RWPE1 (cell line): ENCODE measurements around the gene SNED1.

Experiments used
- CTCF ChIA-PET: fragments of 350-600 bp; sonication (Branson Sonifier 250); formaldehyde crosslinking; extraction: SDS; loops from one replicate; lab custom pipeline; 2021; lab: Yijun Ruan, JAX
- POLR2A ChIA-PET: fragments of 400-600 bp; formaldehyde crosslinking; extraction: SDS; loops from one replicate; lab custom pipeline; 2020; ENCODE audit warnings: antibody characterized with exemption; ENCODE audit not compliant: low non-redundant PET; lab: Yijun Ruan, JAX
- DNase-seq: peaks from one replicate; pipeline ENCODE4 v3.0.0; 2012; ENCODE audit warnings: low spot score
- H3K27ac ChIP-seq: fragments of 450-650 bp; 2 replicates; pipeline ENCODE4 v1.5.1; 2017
- TF ChIP-seq, protein P1 (sequence below): fragments of 450-650 bp; conservative IDR thresholded peaks from 2 replicates; pipeline ENCODE4 v1.5.1; 2017; ENCODE audit warnings: low read depth, mild to moderate bottlenecking

Gene SNED1

DNA sequence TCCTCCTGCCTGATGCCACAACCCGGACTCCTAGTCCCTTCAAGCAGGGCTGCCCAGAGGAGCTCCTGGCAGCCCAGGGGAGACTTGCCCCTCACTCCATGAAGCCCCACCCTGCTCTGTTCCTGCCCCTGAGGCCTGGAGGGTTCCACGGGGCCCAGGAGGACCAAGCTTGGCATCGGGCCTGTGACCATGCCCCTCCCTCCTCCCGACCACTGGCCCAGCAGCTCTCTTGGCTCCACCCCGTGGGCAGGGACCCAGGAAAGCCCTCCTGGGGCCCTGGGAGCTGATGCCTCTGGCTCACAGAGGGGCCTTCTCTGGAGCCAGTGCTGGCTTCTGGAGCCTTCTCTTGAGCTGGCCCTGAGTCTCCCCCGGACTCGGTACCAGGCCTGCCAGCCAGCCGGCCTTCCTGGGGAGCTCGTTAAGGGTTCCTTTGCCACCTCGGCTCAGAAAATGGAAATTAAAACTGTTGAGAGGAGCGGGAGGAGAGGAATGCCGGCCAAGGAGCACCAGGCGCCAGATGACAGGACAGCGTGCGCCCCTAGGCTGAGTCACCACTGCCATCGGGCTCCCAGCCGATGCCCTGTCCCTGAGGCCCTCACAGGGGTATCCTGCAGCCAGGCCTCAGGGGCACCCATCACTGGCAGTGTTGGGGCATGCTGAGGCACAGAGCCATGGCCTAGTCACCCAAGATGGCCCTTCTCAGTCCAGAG, 40.6 kb upstream of the SNED1 start:
- ChIA-PET CTCF (interaction anchor here (0.6 kb wide), 1 partner anchor 1218 kb away, joined by 3 read pairs; no protein-coding TSS in a partner anchor), POLR2A (no interaction called here)
- 0 out of 2 replicates have a peak overlapping the region, but pooled peaks have one; percentile 21 for H3K27ac ChIP-seq
- TF ChIP-seq, protein P1, sequence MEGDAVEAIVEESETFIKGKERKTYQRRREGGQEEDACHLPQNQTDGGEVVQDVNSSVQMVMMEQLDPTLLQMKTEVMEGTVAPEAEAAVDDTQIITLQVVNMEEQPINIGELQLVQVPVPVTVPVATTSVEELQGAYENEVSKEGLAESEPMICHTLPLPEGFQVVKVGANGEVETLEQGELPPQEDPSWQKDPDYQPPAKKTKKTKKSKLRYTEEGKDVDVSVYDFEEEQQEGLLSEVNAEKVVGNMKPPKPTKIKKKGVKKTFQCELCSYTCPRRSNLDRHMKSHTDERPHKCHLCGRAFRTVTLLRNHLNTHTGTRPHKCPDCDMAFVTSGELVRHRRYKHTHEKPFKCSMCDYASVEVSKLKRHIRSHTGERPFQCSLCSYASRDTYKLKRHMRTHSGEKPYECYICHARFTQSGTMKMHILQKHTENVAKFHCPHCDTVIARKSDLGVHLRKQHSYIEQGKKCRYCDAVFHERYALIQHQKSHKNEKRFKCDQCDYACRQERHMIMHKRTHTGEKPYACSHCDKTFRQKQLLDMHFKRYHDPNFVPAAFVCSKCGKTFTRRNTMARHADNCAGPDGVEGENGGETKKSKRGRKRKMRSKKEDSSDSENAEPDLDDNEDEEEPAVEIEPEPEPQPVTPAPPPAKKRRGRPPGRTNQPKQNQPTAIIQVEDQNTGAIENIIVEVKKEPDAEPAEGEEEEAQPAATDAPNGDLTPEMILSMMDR = no peak
- no peak for DNase-seq

DNA sequence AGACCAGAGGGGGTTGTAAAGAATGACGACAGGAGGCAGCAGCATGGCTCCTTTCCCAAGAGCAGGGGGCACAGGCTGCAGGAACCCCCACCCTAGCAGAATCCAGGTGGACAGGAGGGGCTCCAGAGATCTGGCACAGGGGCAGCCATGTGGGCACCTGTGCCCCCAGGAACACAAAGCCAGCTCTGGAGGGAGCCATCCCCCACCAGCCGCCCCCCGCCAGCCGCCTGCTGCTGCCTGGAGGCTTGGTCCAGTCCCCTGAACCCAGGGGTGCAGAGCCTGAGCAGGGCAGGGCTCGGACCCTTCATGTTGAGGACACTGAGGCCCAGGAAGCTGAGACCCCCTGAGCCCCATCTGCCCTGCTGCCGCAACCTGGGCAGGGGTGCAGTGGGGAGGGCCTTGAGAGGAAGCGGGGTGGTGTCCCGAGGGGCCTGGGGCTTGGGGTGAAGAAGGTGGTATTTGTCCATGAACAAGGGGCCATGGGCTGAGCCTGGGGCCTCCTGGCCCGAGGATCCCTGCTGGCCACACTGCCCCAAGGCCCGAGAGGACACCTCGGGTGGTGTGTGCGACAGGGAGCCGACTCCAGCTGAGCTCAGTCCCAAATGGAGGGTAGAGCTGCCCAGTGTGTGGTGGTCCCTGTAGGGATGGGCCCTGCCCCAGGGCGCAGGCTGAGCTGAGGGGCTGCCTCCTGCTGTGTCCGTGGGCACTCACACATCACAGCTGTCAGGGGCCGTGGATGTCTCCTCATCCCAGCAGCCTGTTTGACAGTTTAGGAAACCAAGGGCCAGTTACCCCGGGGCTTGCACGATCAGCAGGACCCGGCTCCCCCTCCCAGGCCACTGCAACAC, 39.8 kb upstream of the SNED1 start:
- no peak for DNase-seq
- TF ChIP-seq, protein P1 = no peak
- POLR2A ChIA-PET = no interaction called here
- CTCF ChIA-PET = interaction anchor here (0.6 kb wide), 1 partner anchor 1218 kb away, joined by 3 read pairs; no protein-coding TSS in a partner anchor
- peak overlapping the region; percentile 71; the same call in 1 of the 2 replicates for H3K27ac ChIP-seq

DNA sequence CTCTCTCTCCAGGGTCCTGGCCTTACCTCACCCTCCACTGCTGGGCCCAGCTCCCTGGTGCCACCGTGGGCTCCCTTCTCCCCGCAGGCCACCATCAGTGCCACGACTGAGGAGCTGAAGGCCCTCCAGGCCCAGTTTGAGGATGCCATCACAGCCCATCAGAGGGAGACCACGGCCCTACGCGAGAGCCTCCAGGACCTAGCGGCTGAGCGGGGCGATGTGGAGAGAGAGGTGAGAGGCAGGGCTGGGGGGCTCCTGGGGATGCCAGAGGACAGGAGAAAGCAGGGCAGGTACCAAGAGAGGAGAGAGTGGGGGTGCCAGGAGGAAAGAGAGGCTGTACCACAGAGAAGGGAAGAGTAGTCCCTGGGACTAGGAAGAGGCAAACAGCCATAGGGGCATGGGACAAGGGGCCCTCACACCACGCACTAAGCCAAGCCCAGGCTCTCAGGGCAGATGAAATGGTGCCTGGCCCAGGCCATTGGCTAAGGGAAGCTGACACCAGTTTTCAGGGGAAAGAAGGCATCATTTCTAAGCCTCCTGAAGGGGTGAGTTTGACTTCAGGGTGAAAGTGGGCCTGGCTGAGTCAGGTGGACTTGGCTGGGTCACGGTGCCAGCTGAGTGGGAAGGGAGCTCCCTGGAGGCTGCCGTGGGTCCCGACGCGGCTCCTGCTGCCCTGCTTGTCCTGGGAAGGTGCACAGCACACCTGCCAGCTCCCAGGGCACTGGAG, 39.0 kb upstream of the SNED1 start:
- H3K27ac ChIP-seq = peak overlapping the region; percentile 71
- DNase-seq = no peak
- POLR2A ChIA-PET = no interaction called here
- TF ChIP-seq, protein P1 = no peak
- CTCF ChIA-PET = no interaction called here

DNA sequence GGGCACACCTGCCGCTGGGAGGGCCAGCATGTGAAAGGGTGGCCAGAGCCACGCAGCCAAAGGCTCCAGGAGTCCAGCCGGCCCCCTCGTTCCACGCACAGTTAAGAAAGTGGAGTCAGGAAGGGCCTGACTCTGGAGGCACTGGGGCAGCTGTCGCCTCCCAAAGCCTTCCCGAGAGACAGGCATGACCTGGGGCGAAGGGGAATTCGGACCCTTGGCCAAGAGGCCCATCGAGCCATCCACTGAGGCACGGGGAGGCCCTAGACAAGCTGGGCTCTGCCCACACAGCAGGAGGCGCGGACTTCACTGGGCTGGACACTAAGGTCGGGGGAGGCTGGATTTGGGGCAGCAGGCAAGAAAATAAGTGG, 38.5 kb upstream of the SNED1 start:
- DNase-seq = no peak
- TF ChIP-seq, protein P1 = no peak
- ChIA-PET CTCF (interaction anchor here (0.6 kb wide), 1 partner anchor 62 kb away, joined by 3 read pairs; no protein-coding TSS in a partner anchor), POLR2A (no interaction called here)
- H3K27ac ChIP-seq = peak overlapping the region; percentile 71

DNA sequence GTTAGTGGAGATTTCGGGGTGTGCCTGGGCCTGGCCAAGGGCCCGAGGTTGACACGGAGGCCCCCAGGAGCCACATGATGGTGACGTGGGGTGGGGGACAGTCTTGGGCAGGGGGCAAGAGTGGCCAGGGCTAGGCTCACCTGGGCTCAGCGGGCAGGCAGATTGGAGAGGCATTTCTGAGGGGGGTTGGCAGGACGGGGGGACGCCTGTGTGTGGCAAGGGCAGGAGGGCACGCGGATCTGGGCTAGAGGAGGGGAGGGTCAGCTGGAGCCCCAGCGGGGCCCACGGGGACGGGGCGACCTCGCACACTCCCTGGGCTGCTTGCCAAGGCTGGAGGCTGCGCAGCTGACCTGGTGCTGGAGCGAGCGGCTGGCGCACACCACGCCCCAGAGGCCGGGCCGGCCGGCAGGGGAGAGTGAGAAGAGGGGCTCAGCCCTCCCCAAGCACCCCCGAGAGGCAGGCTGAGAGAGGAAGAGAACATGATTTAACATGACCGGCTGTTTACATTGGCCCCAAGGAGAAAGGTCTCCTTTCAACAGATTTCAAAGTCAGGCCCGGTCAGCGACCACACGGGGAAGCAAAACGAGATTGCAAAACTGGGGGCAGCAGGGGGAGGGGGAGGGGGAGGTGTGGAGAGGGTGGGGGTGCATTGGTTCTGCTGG, 38.0 kb upstream of the SNED1 start:
- peak overlapping the region; percentile 71 for H3K27ac ChIP-seq
- no peak for DNase-seq
- TF ChIP-seq, protein P1 = no peak
- POLR2A ChIA-PET = no interaction called here
- CTCF ChIA-PET = interaction anchor here (0.6 kb wide), 1 partner anchor 61 kb away, joined by 3 read pairs; no protein-coding TSS in a partner anchor
